Kidney glomerular epithelial cell (primary cell): ENCODE data around the gene SESN2.
"Not testable (repeated sequence)": the region's sequence is repeated elsewhere in the genome, so short reads cannot be mapped to it uniquely, and the experiment has no call there.

Source experiments
- DNase-seq: peaks from one replicate; lab custom pipeline; 2025; lab: John Stamatoyannopoulos, UW

The SESN2 gene

DNA sequence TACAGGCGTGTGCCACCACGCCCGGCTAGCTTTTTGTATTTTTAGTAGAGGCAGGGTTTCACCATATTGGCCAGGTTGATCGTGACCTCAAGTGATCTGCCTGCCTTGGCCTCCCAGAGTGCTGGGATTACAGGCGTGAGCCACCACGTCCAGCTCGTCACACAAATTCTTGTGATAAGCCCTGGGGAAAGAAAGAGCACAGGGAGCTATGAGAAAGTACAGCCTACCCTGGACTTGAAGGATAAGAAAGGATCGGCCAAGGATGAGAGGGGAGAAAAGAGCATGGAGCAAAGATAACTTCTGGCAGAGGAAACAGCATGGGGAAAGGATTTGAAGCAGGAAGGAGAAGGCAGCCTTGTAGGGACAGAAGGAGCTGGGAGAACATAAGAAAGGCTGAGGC is 29.2 kb downstream of the SESN2 start:
- no peak for DNase-seq

DNA sequence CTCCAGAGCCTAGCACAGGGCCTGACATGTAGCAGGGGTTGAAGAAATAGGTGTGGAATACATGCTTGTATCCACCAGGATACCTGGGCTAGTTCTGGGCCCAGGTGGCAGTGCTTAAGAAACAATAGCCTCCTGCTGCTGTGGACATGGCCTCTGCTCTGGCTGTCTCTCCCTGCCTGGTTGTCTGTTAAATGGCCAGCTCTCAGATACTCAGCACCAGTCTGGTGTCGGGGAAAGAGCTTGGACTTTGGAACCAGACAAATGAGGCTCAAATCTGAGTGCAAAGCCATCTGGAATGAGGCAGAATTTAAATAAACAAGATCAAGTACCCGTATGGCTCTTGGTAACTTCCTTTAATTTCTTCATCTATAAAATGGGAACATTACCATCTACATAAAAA is 31.5 kb downstream of the SESN2 start:
- DNase-seq, result no peak

DNA sequence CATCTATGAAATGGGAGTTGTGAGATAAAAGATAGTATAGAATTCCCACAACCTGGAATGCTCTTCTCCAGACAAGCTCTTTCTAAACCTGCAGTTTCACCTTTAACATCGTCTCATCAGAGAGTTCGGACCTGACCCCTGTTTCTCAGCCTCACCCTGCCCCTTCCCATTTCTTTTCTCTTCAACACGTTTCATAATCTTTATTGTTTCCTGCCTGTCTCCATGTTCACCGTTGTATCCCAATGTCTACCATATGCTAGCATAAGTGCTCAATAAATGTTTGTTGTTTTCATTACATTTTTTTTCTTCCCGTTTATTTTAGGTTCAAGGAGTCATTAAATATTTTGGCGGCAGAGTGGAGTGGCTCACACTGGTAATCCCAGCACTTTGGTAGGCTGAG is 32.4 kb downstream of the SESN2 start:
- DNase-seq, result no peak

DNA sequence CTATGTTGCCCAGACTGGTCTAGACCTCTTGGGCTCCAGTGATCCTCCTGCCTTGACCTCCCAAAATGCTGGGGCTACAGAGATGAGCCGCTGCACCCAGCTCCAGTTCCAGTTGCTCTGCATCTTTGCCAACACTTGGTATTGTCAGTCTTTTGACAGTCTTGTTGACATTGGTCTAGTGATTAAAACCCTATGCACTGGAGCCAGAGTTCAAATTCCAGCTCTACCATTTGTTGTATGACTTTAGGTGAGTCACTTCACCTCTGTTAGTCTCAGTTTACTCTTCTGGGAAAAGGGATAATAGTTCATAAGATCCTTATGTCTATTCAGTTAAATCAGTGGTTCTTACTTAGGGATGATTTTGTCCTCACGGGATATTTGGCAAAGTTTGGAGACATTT is 36.6 kb downstream of the SESN2 start:
- DNase-seq, result no peak

DNA sequence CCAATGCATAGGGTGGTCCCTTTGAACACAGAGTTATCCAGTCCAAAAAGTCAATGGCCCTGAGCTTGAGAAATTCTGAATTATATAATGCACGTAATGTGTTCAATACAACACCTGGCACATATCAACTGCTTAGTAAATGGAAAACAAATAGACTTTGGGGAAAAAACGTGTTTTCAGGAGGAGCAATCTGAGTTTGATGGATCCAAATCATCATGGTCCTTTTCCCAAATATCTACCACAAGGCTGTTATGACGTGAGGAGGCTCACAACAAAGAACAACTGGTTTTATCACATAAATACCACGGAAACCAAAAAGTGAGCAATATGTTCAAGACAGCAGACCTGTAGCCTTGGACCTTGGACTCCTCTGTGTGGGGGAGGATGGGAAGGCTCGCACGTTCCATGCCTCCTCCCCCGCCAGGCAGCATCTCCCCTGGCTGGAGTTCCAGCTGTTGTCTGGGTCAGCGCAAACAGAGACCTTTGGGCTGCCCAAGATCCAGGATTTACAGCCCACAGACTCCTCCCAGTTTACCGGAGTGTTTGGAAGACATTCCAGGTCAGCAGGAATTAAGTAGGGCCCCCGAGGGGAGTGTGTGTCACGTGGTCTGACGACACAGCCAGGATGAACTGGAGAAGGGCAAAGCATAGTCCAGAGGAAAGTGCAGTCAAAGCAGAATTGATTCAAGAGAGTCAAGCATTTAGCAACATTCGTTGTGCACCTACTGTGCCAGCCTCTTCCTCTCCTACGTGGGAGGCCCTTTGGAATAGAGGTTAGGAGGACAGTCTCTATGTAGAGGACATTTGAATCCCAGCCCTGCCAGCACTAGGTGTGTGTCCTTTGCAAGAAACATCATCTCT is 37.3 kb downstream of the SESN2 start:
- DNase-seq, result peak; percentile 54

DNA sequence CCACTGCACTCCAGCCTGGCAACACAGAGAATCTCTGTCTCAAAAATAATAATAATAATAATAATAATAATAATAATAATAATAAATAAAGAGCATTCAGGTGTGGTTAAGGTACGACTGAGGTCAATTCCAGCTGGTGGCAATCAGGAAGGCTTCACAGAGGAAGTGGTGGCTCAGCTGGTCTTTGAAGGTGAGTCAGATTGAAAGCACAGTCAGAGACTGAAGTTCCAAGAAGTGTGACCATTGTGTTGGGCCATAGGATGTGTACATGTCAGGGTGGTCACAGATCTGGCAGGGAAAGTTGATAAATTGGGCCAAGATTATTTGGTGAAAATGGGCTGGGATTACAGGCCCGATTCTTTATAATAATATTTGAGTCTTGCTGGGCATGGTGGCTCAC is 38.5 kb downstream of the SESN2 start:
- DNase-seq, result no peak

DNA sequence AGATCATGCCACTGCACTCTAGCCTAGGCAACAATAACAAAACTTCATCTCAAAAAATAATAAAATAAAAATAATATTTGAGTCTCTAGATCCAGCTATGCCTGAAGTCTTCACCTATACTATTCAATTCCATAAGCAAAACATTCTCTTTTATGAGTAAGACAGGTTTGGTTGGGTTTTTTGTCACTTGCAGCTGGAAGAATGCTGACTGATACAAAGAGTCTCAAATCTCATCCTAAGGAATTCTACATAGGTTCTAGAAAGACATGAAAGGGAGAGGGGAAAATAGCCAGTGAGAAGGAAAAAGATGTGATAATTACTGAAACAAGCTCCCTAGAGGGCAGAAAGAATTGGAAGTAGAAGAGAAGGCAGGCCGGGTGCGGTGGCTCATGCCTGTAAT is 39.1 kb downstream of the SESN2 start:
- no peak for DNase-seq

DNA sequence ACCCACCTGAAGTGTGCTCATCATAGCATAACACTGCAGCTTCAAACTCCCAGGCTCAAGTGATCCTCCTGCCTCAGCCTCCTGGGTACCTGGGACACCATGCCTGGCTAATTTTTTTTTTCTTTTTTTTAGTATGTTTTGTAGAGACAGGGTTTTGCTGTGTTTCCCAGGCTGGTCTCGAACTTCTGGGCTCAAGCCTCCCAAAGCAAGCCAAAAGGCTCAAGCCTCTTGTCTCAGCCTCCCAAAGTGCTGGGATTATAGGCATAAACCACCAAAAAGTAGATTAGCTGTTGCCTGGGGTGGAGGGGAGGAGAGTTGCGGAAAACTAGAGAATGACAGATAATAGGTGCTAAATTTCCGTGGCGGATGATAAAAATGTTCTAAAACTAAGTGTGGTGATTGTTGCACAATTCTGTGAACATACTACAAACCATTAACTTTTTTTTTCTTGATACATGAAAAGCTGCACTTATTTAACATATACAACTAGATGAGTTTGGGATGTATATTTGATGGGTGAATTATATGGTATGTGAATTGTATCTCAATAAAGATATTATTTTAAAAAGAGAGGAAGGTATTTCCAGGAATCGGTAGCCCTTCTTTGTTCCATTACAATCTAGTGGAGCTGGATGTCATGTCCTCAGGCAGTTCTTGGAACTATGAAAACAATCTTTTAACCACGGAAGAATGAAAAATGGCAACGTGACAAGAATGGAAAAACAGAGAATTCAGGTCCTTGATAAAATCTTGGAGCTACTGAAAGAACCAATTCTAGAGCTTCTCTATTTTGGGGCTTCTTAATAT is 42.3 kb downstream of the SESN2 start:
- no peak for DNase-seq

DNA sequence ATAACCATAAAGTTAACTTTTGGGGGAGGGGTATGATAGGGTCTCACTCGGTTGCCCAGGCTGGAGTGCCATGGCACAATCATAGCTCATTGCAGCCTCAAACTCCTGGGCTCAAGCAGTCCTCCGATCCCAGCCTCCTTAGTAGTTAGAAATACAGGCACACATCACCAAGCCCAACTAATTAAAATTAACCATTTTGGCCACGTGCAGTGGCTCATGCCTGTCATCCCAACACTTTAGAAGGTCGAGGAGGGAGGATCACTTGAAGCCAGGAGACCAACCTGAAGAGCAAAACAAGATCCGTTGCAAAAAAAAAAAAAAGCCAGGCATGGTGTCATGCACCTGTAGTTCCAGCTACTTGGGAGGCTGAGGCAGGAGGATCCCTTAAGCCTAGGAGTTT is 42.9 kb downstream of the SESN2 start:
- no peak for DNase-seq

DNA sequence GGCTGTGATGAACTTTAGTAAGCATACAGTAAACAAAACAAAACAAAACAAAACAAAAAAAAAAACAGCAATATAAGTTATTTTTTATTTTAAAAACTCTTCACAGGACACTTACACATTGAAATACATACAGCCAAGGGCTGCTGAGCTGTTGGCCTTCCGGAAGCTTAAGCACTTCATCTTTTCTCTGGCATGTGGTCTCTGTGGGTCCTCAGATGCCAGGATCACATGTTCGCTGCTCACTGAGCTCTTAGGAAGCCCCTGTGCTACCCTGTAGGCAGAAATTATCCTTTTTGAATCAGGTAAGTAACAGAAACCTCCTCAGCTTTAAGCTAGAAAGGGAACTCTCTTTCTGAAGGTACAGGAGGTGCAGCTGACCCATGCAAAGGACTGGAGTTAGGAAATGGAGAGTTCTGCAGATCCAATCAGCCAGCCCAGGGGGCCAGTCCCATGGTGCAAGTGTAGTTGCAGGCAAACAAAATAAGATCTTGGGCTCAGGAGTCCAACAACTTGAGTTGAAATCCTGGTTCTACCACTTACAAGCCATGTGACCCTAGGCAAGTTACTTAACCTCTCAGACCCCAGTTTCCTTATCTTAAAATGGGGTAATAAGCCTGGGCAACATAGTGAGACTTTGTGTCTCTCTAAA is 47.1 kb downstream of the SESN2 start:
- no peak for DNase-seq

DNA sequence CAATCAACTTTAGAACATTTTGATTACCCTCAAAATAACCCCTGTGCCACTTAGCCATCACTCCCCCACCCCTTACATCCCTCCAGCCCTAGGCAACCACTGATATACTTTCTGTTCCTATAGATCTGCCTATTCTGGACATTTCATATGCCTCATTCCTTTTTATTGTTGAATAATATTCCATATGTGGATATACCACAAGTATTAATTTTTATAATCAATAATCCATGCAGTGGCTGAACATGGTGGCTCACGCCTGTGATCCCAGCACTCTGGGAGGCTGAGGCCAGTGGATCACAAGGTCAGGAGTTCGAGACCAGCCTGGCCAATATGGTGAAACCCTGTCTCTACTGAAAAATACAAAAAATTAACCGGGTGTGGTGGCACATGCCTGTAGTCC is 49.4 kb downstream of the SESN2 start:
- no peak for DNase-seq

DNA sequence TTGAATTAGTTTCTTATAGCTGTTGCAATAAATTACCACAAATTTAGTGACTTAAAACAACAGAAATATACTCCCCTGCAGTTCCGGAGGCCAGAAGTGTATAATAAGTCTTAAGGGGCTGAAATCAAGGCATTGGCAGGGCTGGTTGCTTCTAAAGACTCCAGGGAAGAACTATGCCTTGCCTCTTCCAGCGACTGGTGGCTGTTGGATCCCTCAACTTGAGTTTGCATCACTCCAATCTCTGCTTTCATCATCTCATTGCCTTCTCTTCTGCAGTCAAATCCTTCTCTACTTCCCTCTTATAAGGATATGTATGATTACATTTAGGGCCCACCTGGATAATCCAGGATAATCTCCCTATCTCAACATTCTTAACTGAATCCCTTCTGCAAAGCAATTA is 50.4 kb downstream of the SESN2 start:
- no peak for DNase-seq

DNA sequence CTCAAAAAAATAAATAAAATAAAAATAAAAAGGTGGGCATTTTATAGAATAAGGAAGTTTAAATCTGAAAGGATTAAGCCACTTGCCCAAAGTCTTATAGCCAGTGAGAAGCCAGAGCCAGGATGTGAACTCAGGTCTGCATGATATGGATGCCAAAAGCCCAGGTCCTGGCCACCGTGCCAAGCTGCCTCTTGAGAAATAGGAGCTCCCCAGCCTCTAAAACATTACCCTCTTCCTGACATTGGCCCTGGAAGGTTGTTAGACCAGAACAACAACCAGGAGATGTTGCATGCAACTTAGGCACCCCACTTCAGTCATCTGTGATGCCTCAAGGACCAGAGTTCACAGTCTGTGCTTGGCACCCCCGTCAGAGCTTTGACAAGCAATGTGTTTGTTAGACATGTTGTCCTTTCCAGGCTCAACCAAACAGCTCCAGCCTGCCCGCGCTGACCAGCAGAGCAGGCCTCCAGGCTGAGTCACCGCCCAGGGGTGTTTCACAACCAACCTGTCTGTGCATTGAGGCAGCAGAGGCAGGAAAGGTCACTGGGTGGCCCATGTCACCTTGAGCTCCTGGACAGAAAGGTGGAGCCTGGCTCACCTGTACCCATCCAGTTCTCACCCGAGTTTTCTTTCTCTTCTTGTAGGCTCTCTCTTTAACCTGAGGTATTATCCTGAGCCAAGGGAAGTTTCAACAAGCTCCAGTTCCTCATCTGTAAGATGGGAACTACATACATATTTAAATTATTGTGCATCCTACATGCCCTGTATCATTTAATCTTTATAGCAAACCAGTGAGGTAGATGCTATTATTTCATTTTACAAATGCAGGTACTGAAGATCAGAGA is 54.6 kb downstream of the SESN2 start:
- DNase-seq, result peak; percentile 53

DNA sequence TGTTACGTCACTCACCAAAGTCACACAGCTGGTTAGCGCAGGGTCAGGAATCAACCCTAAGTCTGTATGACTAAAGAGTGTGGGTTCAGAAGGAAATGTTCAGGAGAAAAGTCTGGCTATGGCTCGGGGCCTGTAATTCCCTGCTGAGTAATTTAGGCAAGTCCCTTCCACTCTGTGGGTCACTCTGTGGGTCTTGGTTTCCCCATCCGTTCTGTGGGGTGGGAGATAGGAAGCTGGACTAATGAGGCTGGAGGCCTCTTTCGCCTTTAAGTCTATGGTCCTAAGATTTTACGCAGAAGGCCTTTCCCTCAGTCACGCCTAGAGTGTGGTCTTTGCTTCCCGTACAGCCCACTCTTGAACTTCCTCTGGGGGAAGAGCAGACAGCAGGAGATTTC is 55.2 kb downstream of the SESN2 start:
- no peak for DNase-seq

DNA sequence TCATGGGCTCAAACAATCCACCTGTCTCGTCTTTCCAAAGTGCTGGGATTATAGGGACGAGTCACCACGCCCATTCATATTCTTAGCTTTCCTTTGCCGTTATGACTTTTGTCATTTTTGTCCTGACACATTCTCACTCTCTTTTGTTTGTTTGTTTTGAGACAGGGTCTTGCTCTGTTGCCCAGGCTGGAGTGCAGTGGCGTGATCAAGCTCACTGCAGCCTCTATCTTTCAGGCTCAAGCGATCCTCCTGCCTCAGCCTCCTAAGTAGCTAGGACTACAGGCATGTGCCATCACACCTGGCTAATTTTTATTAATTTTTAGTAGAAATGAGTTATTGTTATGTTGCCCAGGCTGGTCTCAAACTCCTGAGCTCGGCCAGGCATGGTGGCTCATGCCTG is 57.7 kb downstream of the SESN2 start:
- no peak for DNase-seq

DNA sequence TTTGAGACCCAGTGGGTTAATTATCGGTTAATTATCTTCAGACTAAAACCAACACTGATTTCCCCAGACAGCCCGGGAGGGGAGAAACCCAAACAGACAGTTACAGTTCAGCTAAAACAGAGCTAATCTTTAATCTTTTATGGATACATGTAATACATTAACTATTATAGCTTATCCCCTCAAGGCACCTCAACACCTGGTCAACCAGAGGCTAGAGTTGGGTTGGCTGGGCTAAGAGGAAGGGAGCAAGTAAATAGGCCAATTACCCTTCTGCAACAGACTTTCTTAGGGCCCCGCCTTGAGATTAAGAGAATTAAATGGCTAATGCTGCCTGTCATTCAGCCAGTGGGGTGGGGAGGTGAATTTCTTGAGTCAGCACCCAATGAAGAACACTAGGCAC is 62.9 kb downstream of the SESN2 start:
- peak; percentile 97 for DNase-seq

DNA sequence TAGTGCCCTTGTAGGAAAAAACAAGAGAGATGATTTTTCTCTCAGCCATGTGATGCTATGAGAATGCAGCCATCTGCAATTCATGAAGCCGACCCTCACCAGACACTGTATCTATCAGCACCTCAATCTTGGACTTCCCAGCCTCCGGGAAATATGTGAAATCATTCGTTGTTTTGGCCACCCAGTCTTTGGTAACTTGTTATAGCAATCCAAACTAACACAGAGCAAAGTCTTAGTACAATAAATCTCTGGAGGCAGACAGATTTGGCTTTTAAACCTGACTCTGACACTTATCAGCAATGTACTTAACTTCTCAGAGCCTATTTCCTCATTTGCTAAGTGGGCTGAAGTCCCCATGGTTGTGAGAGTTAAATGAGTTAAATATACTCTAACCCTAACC is 64.4 kb downstream of the SESN2 start:
- no peak for DNase-seq

DNA sequence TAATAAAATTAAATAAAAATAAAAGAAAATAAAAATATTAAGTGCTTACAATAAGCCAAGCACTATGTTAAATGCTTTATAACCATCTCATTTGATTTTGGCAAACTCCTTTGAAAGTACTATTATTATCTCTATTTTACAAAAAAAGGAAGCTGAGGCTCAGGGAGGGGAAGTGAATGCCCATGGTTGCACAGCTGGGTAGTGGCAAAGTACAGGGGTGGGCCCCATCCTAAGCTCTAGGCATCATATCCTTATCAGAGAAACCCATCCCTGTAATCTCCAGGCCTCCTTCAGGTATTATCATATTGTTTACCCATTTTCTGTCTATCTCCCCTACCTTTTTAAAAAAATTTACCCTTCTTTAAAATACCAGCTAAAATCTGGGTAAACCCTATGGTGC is 67.2 kb downstream of the SESN2 start:
- DNase-seq, result no peak

DNA sequence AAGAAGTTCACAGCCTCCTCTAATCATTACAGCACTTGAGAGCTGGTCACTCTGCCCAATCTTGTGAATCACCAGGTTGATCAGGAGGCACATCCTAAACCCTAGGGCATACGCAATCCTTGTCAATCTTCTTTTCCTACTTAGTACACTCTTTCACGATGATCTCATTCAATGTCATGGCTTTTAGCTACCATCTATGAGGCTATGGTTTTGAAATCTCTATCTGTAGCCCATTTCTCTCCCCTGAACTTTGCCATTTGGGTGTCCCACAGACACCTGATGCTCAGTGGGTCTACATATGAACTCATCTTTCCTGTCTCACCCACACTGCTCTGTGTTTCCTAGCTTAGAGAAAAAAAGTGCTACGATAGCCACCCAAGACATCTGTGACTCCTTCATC is 67.7 kb downstream of the SESN2 start:
- DNase-seq, result peak; percentile 49

DNA sequence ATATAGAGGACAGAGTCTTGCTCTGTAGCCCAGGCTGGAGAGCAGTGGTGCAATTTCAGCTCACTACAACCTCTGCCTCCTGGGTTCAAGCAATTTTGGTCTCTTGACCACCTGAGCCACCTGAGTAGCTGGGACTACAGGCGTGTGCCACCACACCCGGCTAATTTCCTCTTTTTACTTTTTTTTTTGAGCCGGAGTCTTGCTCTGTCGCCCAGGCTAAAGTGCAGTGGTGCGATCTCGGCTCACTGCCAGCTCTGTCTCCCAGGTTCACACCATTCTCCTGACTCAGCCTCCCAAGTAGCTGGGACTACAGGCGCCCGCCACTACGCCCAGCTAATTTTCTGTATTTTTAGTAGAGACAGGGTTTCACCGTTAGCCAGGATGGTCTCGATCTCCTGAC is 68.1 kb downstream of the SESN2 start:
- not testable (repeated sequence) for DNase-seq

DNA sequence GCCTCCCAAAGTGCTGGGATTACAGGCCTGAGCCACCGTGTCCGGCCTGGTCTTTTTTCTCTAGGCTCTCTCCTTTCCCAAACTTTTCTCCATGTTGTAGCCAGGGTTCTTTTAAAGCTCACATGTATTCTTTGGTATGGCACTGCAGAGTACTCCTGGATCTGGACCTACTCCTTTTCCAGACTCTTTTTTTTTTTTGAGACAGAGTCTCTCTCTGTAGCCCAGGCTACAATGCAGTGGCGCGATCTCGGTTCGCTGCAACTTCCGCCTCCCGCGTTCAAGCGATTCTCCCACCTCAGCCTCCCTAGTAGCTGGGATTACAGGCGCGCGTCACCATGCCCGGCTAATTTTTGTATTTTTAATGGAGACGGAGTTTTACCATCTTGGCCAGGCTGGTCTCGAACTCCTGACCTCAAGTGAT is 68.9 kb downstream of the SESN2 start:
- DNase-seq, result no peak
